Activated CD4-positive, alpha-beta T cell treated with anti-CD3 and anti-CD28 coated beads for 1 hour (primary cell): ENCODE data around the gene ST13.
A peak's percentile ranks its signal among the peaks of the same experiment; 100 is the strongest.
"Not testable (repeated sequence)": the region's sequence is repeated elsewhere in the genome, so short reads cannot be mapped to it uniquely, and the experiment has no call there.

Experiments used
- DNase-seq: peaks from one replicate; pipeline ENCODE4 v3.0.0-alpha.2; 2020

ST13 gene

DNA sequence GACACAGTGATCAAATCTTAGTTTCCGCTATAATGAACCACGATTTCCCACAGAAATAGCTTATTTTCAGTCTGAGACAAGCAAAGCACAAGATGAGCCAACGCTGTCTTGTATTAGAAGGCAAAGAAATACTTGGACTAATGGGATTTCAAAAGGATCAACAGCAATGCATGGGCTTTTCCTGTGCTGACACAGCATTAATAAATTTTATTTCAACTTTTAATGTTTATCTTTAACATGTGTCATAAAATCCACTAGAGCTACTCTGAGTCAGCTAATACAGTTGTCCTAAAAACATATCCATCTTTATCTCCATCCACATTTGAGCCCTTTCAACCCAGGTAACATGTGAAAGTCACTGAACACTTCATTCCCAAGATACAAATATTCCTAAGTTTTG lies 21.8 kb downstream of the ST13 start:
- no peak for DNase-seq

DNA sequence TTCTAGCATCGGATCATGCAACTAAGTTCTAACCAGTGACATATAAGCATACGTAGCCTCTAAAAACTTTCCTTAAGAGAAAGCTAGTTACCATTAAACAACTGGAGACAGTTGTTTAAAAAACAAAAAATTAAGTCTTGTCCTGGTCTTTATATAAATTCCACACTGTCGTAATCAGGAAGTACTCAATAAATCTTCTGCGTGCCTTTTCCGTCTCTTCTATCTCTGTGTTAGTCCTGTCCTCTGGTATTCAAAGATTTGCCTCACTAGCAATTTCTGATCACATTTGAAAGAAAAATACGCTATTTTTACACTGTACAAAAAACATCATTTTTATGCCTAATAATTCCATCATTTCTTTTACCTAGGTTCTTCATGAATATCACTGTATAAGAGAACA lies 27.3 kb downstream of the ST13 start:
- DNase-seq: no peak

DNA sequence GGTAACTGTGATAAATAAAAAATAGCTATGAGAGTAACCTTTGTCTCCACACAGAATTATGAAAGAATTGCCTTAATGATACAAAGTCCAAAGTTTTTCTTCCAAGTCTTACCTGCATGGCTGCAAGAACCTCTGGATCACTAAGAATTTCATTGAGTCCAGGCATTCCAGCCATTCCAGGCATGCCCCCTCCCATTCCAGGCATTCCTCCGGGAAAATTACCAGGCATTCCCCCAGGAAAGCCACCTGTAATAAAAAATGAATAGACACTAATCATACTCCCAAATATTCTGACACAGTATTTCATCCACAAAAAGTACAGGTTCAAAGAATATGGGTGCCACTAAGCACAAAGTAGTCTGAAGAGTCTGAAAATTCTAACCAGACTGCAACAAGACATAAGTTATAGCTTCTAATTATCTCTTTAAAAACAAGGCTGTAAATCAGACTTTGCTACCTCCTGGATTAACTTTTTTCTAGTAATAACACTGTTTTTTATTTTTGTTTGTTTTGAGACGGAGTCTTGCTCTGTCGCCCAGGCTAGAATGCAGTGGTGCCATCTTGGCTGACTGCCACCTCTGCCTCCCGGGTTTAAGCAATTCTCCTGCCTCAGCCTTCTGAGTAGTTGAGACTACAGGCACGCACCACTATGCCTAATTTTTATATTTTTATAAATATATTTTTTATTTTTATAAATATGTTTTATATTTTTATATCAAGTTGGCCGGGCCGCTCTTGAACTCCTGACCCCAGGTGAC lies 29.3 kb downstream of the ST13 start:
- no peak for DNase-seq

DNA sequence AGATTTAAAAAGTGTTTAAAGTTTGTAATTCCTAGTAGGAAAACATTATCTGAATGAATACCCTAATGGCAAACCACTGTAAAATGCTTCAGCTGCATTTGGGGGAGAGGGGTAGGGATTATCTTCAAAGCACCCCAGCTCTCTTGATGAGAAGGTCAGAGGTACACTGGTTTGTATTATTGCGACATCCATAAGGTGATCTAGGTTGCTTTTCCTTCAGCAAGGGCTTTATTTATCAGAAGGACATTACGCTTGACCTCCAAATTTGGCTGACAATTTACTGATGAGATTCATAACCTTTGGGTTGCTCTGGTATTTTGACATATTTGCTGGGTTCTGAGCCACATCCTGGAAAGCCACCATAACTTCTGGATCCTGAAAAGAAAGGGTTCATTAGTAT lies 30.1 kb downstream of the ST13 start:
- not testable (repeated sequence) for DNase-seq

DNA sequence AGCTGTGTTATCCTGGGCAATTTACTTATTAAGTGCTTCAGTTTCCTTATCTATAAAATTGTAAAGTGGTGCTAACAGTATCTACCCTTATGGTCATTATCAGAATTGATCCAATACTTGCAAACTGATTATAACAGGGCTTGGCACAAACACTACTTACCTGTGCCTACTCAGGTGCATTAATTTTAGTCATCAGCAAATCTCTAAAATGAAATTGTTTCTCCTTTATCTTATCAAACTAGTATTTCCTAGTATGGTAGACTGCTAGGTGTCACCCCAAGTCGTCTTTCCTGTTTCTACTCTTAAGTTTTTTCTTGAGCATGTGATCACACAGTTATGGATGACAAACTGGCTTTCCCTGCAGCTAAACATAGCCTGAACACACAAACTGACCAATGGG lies 33.0 kb downstream of the ST13 start:
- no peak for DNase-seq

DNA sequence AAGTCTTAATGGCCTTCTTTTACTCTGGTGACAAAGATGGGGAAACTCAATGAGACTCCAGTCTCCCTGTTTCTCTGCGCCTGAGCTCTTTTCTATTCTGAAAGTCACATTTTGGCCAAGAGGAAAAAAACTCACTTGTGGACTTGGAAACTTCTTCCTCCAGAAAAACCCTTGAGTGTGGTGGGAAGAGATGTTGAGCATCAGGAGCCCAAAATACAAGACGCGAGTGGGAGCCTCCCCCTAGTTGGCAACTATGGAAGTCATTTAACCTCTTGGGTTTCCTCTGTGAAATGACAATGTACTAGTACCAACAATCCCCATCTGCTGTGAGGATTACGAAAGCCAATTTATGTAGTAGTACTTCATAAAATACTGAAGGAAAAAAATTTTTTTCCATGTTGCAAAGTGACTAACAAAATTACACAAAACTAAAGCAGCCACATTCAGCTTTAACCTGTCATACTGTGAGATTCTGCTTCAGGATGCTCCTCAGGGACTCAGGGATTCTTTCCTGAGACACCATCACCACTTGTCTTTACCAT lies 36.8 kb downstream of the ST13 start:
- DNase-seq: no peak

DNA sequence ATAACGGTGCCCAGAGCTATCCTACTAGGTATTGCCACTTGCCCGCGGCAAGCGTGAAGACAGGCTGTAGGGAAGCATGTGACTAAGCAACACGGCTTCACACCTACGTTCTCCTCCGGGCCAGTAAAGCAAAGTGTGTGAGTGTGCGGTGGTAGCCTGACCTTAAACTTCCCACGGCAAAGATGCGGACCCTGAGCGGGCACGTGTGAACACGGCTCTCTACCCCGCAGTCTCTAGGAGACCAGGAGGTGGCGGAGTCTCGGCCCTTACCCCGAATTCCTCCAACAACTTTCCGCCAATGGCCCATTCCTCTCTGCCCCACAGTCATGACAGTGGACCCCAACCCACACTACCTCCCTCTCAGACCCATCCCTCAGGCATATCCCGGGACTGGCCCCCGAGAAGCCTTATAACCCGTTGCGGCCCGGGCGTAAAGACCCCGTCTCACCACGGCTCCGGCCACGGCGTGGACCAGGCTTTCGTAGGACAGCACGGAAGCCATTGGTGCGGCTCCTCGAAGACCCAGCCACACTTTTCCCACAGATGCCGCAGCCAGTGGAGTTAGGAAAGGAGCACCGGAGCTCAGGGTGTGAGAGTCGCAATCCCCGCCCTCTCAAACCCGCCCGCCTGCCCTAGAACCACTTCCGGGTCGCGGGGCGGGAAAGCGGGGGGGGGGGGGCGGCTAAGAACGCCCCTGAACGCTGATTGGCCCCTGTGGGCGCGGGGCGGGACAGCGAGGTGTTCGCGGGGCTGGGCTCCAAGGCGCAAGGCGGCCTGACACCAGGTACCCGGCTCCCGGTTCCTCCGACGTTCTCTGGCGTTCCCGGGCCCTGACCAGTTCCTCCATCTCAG lies 37.5 kb downstream of the ST13 start, which contains the start of gene SLC25A17:
Gene SLC25A17, minus strand, starts transcription at position 600 of the 852 bp plus-strand sequence. Its CDS starts 98 bp downstream, at position 502.
- DNase-seq: peak; percentile 80

DNA sequence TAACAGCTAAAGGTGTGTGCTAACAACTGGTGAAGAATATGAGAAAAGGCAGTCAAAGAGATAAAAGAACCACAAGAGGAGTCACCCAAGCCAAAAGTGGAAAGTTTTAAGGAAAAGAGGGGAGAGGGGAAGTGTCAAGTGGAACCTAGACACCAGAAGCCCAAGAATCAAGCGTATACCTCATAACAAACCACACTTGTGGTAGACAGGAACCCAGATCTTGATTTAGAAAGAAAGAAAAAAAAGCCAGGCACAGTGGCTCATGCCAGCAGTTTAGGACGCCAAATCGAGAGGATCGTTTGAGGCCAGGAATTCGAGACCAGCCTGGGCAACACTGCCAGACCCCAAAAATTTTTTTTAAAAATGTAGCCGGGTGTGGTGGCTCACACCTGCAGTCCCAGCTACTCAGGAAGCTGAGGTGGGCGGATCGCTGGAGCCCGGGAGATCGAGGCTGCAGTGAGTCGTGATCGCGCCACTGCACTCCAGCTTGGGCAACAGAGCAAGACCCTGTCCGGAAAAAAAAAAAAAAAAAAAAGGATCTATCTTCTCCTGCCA lies 38.2 kb downstream of the ST13 start:
- DNase-seq: no peak

DNA sequence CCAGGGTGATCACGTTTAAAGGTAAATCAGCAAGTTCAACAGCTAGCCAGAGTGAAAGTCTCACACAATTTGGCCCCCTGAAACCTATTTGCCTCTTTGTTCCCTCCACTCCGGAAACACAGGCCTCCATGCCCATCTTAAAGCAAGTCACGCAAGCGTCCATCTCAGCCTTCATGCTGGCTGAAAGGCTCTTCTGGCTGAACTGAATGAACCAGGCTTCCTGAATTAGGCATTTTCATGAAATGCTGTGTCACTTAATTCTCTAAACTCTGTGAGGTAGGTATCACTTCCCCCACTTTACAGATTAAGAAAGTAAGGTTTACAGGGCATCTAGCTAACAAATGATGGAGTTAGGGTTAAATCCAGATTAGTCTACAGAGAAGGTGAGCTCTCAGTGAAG lies 38.7 kb downstream of the ST13 start:
- DNase-seq: no peak

DNA sequence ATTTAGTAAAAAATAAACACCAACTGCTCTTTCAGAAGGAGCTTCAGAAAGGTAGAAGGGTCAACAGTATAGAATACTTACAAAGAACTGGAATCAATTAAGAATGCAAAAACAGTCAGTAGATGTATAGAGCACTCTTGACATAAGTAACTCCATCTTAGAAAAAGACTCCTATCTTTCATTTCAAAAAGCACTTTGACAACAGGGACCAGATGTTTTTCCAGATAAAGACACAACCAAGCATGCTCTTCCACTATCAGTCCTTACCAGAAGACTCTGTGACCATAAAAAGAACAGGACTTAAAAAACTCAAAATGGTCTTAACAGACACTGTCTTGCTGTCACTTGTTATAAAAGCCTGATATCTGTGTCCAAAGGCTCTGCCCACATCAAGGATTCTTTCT lies 42.5 kb downstream of the ST13 start:
- no peak for DNase-seq

DNA sequence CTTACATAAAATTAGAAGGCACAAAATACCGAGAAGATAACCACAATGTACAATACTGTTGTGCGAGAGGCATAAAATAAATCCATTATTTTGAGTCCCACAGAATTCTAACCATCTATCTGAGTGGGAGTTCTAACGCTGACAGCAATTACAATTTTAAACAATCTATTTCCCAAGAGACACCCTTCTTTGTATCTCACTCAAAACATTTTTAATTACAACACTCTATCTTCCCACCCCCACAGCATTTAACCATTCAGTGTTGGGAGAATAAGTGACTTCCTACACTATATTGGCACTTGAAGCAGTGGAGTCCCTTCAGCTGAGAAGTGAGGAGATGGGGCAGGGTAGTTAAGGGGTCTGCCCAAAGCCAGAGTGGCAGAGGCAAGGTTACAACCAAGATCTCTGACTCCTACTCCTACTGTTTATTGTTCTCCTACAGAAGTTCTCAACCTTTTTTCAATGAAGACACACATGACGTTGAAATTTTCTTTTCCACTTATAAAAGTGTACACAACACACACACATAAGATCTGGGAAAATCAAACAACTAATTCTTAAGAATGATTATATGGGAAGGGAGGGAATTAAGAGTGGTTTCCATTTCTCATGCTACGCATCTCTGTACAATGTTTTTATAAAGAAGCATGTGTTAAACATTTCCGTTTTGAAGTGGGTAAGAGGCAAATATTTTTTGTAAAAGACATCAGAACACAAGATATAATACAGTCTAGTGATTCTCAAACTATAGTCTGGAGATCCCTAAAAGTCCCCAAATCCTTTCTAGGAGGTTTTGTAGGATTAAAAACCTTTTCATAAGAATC lies 48.2 kb downstream of the ST13 start:
- no peak for DNase-seq

DNA sequence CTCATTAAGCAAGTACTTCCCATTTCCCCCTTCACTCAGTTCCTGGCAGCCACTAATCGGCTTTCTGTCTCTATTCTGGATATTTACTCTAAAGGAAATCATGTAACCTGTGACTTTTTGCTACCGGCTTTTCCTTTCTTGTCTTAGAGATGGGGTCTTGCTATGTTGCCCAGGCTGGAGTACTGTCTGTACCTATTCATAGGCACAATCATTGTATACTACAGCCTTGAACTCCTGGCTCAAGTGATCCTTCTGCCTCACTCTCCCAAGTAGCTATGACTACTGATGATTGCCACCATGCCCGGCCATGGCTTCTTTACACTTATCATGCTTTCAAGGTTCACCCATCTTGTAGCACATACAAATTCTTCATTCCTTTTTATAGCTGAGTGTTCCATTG lies 49.7 kb downstream of the ST13 start:
- DNase-seq: no peak

DNA sequence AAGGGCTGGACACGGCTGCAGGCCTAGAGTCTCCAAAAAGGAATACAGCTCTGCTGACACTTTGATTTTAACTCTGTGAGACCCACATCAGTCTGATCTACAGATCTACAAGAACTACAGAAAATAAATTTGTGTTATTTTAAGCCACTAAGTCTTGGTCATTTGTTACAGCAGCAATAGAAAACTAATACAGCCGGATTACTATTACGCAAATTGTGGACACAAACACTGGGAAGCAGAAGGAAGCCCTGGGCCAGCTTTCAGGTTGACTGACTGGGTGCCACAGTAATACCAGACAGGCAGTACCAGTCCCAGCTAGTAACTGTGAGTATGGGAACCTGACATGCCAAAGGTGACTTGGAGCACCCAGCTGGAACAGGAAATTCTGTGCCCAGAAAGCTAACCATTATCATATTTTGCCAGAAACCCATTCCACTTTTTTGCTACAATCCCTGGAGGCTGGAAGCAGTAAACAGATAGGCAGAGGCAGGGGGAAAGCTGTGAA lies 50.7 kb downstream of the ST13 start:
- DNase-seq: no peak

DNA sequence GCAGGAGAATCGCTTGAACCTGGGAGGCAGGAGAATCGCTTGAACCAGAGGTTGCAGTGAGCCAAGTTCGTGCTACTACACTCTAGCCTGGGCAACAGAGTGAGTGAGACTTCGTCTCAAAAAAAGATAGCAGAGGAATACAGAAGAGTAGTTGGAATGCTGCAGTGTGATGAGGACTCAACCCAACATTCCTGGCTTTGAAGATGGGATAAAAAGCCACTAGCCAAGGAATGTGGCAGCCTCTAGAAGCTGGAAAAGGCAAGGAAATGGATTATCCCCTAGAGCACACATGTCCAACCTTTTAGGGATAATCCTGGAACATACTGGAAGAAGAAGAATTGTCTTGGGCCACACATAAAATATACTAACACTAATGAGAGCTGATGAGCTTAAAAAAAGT lies 51.2 kb downstream of the ST13 start:
- DNase-seq: no peak

DNA sequence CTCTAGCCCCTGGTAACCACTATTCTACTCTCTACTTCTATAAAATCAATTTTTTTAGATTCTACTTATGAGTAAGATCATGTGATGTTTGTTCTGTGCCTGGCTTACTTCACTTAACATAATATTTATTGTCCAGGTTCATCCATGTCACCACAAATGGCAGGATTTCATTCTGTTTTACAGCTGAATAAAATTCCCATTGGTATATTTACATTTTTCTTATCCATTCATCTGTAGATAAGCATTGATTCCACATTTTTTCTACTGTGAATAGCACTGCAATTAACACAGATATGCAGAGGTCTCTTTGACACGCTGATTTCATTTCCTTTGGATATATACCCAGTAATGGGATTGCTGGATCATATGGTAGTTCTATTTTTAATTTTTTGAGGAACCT lies 53.1 kb downstream of the ST13 start:
- no peak for DNase-seq

DNA sequence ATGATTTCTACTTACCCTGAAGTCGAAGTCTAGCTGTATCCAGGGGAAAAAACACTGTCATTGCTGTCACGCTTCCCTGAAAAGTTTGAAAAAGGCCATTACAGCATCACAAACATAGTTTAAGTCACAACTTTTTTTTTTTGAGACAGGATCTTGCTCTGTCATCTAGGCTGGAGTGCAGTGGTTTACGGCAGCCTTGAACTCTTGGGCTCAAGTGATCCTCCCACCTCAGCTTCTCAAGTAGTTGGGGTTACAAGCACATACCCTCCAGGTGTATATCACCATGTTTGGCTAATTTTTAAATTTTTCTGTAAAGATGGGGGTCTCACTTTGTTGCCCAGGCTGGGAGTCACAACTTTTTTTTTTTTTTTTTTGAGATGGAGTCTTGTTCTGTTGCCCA lies 57.4 kb downstream of the ST13 start:
- no peak for DNase-seq

DNA sequence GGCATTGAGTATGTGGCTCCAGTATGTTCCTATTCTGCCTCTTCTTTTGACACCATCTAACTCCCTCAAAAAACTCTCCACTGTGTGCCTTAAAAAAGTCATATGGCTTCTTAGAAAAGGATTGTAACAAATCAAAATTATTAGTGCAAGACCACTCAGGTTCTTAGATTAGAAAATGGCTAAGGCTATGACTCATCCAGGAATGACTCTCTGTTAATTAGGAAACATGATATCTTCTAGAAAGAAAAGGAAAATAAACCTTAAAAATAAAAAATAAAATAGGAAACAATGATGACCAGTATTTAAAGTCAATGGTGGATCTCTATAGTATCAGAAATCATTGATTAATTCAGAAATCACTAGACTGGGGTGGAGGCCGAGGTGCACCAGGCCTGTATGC lies 59.0 kb downstream of the ST13 start:
- no peak for DNase-seq

DNA sequence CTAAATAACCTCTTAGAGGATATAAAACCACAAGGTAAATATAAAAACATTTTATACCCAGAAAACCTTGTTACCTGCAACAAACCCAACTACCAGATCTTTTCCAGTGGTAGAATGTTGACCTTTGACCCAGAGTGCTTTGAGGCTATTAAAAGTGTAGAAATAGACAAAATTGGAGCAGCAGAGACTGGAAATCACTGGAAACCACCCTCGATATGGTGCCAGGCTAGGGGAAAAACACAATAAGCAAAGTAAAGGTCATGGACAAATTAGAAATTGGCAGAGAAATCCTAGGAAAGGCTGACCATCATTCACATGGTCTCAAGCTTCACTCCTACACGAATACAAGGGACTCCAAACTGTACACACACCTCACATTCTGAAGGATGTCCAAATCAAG lies 64.0 kb downstream of the ST13 start:
- DNase-seq: no peak

DNA sequence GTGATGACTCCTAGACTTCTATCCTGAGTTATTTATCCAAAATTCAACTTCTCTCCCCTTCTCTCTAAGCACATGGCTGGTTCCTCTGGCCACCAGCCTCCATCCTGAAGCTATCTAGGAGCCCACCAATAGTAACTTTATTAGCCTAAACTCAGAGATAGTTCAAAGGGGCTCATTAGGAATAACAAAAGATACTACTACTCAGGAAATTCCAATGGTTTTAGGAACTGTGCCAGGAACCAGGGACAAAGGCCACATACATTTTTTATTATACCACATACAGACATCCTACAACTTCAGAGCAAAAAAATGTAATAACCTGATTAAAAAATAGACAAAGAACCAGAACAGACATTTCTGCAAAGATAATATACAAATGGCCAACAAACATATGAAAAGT lies 65.2 kb downstream of the ST13 start:
- DNase-seq: no peak

DNA sequence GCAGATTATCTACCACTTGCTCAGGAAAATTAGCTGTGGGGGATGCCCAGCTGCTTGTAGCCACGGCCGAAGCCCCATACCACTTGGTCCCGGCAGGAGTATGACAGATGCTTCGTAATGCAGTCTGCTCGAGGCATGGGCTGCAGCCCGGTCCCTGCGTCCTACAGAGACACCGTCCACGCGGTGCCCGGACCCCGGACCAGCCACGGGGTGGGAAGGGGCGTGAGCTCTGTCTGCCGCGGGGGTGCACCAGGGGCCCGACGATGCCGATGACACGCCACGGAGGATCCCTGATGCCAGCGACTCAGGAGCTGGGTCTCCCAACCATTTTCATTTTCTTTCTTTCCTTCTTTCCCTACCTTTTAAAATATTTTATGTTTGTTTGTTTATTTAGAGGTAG lies 67.3 kb downstream of the ST13 start:
- no peak for DNase-seq

DNA sequence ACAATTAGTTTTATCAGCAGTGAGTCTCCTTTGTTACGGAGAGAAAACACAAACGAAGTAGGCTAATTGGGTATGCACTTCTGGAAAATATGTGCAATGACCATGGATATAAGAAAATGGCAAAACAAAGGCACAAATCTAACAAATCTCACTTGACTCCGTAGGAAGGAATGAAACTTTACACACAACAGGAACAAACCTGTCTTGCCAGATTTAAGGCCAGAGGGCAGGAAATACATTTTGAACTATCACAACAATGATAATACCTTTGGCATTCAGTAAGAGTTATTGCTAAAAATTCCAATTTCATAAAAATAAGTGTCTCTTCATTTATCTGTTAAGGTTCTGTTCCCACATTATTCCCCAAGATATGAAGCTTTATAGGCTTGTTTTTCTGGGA lies 73.9 kb downstream of the ST13 start:
- DNase-seq: no peak

DNA sequence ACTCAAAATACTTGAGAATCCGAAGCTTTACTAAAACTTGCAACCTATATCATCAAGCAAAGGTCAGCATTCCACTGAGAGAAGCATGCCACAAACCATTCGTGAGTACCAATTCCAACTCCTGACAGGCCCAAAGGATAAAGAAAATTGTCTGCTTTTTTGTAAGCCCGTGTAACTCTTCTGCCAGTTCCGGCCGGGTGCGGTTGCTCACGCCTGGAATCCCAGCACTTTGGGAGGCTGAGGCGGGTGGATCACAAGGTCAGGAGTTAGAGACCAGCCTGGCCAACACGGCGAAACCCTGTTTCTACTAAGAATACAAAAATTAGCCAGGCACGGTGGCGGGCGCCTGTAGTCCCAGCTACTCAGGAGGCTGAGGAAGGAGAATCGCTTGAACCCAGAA lies 74.7 kb downstream of the ST13 start:
- not testable (repeated sequence) for DNase-seq
